Prostate gland (tissue), 2 donors: ENCODE measurements around the gene B3GNT5.

ENCODE experiments used
- POLR2A ChIP-seq: fragments of 450-650 bp; IDR thresholded peaks from one replicate; pipeline ENCODE4 v1.6.1; 2016; ENCODE audit warnings: antibody characterized with exemption, mild to moderate bottlenecking
- TF ChIP-seq, protein P1 (sequence below), 4 experiments: fragments of 200-600 bp in 2 of 4; fragments of 450-650 bp in 2 of 4; sonication (generic) in 2 of 4; IDR thresholded peaks; 1 replicate in 3 of 4; 2 replicates in 1 of 4; pipeline ENCODE4 v1.5.1; 2016 to 2019; ENCODE audit warnings: antibody characterized with exemption in 4 of 4, mild to moderate bottlenecking in 2 of 4, moderate library complexity in 2 of 4

DNA sequence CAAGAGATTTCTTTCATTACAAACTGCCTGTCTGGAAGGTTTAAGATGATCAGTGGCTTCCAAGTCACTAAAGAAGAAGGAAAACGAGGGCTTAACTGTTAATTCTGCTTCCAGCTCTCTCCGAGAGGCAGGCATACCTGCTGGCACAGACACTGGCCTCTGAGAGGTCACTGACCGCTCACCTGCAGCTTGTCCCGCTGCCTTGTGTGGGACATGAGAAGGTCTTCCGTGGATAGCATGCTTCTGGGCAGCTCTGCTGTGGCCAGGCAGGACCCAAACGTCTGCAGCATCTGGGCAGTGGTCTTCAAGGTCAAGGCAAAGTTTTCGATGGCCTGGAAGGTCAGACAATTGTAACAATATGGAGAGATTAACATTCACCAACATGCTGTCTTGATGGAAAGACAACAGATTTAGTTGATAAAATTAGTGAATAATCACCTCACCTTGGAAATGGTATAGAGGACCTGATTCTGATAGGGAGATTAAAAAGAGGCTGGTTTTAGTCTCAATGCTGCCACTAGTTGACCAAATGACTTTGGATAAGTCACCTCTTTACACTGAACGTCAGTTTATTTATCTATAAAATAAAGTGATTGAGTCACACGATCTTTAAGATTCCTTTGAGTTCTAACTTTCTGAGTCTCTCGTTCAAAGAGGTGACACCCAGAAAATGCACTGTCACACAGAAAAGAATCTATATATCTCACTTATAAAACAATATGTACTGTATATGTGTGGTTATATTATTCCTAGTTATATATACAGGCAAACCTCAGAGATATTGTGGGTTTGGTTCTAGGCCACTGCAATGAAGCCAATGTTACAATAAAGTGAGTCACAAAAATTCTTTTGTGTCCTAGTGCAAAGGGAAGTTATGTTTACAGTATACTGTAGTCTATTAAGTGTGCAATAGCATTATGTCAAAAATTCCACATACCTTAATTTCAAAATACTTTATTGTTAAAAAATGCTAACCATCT lies 65.1 kb downstream of the B3GNT5 start:
- no peak for TF ChIP-seq POLR2A
- TF ChIP-seq, protein P1, sequence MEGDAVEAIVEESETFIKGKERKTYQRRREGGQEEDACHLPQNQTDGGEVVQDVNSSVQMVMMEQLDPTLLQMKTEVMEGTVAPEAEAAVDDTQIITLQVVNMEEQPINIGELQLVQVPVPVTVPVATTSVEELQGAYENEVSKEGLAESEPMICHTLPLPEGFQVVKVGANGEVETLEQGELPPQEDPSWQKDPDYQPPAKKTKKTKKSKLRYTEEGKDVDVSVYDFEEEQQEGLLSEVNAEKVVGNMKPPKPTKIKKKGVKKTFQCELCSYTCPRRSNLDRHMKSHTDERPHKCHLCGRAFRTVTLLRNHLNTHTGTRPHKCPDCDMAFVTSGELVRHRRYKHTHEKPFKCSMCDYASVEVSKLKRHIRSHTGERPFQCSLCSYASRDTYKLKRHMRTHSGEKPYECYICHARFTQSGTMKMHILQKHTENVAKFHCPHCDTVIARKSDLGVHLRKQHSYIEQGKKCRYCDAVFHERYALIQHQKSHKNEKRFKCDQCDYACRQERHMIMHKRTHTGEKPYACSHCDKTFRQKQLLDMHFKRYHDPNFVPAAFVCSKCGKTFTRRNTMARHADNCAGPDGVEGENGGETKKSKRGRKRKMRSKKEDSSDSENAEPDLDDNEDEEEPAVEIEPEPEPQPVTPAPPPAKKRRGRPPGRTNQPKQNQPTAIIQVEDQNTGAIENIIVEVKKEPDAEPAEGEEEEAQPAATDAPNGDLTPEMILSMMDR (IDR thresholded peaks at IDR 0.05) = no peak
